ENCODE measurements around the gene SPATA31C1.
"Not testable (repeated sequence)": the region's sequence is repeated elsewhere in the genome, so short reads cannot be mapped to it uniquely, and the experiment has no call there.

The SPATA31C1 gene

DNA sequence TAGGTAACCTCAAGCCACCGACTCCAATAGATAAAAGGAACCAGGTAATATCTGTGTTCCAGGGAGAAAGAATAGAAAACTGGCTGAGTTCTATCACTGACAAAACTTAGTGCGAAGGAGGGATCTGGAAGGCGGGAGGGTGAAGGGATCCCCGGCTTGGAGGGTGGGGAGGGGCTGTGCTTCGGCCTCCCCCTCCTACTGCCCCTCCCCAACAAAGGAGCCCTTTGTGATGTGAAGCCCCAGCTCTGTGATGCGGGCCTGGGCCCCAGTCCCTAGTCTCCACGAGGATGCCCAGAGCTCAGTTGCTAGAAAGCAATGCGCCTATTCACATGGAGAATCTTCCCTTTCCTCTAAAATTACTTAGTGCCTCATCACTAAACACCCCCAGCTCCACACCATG is at the start of gene SPATA31C1:
SPATA31C1 (plus strand) TSS at position 301 of the 400 bp plus-strand sequence.
- not testable (repeated sequence) for DNase-seq

DNA sequence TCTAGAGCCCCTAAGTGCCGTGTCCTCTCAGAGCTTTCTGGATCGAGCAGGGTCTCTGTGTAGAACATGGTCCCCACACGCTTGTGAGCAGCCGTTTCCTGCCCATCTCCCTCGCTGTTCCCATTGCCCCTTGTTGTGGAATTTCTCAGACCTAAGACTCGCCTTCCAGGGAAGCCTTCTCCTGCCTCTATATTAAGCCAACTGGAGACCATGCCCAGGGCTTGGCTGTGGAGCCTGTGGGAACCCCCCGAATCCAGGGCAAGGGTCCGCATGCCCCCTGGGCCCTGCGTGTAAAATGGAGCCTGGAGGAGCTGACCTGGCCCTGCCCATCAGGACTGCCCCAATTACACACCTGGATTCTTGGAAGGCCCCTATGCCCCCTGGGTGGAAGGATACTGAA is 49.6 kb upstream of the SPATA31C1 start:
- DNase-seq, result no peak

DNA sequence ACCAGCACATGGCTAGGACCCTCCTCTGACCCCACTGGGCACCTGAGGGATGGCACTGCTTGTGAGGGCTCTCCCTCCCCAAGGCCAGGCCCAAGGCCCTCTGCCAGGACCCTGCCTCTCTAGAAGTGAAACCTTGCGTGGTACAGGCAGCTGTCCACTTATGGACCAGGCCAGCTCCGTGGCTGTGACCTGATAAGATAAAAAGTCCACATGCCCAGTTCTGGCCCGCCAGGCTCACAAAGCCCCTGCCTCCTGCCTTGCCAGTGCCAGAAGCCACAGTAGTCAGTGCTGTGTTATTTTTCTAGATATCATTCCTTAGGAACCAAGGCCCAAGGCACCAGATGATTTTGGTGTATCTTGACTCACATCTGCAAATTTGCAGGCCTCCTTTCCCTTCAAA is 49.1 kb upstream of the SPATA31C1 start:
- no peak for DNase-seq

DNA sequence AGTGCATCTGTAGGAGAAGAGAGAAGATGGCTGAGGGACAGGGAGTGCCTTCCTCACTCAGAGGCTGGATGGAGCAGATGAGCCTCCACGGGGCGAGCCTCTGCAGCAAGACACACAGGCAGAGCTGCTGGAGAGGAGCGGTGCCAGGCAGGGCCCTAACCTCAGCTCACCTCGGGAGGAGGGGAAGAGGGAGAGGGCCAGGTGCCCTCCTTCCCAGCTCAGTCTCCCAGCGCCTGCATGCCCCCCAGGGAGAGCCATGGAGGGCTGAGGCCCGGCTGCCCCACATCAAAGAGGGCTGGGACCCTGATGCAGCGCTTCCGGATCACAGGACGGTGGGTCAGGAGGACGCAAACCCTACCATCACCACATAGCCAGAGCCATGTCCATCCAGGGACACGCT is 48.7 kb upstream of the SPATA31C1 start:
- no peak for DNase-seq

DNA sequence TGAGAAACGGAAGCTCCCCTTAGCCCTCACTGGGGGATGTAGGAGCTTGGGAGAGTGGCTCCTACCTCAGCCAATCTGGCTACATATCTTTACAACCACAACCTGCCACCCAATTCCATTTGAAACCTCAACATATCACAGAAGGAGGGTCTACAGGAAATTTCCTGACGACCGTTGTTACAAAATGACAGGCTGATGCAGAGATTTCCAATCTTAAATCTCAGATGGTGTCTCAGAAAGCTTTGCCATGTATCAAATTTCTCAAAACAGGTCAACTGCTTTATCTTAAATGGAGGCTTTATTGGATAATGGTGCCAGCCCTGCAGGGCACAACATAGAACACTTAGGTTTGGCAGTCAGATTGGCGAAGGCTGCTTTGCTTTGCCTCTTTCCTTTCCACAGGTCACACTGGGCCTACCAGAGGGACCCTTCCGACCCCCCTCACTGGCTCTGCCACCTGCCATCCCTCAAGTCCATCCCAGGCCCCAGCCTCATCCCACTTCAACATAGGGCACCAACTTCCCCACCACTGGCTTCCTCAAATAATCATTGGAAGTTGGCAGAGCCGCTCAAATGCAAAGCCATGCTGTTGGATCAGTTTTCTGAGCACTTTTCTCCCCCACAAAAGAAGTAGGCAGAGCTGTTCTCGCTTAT is 46.2 kb upstream of the SPATA31C1 start:
- DNase-seq, result no peak

DNA sequence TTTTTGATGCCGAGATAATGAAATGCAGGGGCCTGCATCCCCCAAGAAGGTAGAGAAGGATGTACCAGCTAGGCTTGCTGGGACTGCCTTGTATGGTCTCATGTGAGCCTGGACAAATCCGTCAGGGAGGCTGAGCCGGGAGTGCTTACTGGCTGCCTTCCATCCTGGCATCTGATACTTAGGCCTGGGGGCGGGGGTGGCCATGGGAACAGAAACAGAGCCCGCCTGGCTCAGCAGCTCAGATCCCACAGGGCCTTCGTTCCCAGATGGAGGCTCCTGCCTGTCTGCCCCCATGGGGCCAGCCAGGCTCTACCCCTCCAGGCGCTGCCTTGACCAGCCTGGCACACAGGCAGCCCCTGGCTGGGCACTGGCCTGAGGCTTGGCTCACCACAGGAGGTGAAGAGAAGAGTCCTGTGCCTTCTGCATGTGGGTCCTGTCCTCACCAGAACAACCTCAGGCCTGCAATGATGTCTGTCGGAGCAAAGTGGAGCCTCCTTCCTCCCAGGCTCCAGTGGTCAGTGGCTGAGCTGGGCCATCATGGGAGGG is 45.6 kb upstream of the SPATA31C1 start:
- no peak for DNase-seq

DNA sequence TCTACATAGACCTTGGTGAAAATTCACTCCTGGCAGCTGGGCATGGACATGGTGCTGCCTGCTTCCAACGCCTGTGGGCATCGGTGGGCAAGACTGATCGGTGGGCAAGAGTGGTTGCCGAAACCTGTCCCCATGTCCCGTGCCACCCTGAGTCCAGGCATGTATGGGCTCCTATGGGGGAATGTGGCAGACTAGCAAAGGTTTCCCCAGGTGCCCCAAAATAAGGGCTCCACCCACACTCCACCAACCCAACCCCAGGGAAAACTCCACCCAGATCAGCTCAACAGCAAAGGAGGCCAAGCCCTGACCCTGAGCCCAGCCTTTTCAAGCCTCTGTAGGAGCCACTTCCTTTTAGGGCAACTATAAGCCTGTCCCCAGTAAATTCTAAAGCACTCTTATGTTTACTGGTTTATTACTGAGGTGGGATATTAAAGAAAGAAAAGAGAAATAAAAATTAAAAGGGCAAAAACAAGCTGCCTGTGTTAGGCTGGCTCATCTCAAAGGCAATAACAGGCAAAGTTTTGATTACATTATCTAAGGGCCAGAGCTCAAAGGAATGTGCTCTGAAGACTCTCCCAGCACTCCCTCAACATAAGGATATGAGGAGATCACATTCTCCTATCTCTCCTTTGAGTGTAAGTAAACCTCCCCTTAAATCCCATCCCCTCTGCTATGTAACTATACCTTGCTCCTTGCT is 44.0 kb upstream of the SPATA31C1 start:
- DNase-seq, result no peak

DNA sequence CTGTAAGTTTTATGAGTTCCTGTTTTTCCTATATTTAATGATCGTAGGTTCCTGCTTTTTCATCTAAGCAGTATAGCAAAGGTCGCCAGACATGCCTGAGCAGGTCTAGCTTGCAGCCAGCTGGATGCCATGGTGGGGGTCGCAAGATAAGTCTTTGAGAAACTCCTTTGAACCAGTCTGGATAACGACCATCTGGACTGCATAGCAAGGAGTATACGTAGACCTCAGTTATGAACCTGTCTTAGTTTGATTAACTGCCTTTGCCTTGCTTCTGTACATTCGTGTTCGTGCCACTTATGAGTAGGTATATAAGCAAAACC is 43.5 kb upstream of the SPATA31C1 start:
- DNase-seq, result no peak

DNA sequence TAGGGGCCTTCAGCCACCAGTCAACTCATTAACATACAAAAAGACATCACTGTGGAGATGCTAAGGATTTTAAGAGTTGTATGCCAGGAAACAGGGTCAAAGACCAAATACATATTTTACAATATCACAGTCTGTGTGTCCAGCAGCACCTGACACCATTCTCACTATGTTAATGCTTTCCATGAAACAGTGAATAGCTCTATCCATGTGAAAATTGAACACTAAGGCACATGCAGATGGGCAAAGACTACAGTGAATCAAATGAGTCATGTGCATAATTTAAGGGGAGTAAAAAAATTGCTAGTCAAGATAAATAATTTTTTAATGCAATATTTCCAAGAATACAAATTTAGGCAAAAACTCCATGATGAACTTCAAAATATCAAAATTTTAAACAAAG is 42.7 kb upstream of the SPATA31C1 start:
- no peak for DNase-seq

DNA sequence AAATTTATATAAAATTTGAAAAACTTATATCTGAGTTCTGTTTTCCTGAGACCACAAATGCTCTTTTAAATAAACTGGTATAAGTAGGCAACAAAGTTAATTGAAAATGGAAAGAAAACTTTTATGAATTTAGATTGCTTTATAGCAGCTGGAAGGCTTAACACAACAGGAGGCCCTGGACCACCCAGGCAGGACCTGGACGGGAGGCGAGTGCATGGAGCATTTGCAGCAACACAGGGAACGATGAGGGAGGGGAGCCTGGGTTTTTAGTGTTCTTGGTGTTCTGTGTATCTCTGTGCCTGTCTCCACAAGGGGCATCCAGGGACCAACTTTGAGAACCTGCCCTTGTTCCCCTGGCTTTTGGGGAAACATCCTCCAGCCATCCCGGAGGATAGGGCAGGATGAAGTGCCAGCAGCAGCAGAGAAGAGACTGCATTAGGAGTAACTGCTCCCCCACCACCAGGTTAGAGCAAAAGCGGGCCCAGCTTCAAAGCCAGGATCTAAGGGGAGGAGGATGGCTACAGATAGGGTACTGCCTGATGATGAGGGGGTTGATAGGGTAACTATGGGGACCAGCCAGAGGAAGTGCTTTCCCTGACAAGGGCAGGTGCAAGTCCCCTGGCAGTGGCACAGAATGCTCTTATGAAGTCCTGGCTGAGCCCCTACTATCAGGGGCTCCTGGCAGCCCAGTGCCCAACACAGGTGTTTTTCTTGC is 41.8 kb upstream of the SPATA31C1 start:
- no peak for DNase-seq

DNA sequence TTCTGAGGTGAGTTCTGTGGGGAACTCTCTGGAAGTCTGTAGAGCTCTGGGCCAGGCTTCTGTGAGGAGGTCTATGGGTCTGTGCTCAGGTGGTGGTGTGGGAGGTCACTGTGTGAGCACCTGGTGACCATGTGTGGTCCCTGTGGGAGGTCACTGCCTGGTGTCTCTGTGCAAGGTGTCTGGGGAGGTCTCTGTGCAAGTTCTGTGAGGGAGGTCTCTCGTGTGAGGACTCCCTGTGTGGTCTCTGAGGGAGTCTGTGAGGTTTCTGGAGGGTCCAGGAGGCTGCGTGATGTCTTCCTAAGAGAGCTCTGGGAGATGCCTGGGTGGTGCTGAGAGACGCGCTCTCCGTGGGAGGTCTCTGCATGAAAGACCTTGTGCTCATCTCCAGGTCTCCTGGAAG is 41.1 kb upstream of the SPATA31C1 start:
- no peak for DNase-seq

DNA sequence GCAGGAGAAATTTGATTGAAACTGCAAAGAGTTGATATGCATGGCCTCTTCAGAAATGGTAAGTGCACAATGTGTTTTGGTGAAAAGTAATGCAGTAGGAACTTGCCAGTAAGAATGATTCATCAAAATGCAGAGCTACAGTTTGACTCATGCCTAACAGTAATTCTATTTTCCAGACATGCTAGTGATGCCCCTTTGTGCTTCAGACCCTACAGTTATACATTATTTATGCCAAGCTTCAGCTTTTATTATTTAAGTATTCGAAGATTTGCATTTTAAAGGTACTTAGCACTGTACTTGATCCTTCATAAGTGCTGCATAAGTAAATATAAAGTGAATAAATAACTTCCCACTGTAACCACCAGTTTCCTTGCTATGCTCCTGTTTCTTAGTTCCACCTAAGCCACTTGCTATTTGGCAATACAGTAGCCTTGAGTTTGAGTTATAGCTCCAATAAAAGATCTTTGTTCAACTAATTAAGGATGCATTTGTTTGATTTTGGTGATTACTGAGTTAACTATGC is 38.7 kb upstream of the SPATA31C1 start:
- no peak for DNase-seq

DNA sequence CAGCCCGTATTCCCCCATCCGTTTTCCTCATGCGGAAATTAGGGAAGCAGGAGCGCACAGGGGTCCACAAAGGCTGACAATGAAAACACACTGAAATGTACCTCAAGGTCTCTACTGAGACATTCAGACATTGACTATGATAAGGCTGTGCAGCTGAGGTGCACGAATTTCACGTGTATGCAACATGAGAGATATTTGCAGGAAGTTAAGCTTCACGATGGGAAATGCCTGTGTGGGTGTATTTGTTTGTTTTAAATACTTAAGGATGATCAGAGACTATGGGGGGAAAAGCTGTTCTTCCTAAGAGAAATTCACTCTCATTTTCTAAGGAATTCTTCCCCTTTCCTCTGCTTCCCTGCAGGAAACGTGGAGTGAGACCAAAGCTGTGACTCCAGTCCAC is 37.6 kb upstream of the SPATA31C1 start:
- no peak for DNase-seq

DNA sequence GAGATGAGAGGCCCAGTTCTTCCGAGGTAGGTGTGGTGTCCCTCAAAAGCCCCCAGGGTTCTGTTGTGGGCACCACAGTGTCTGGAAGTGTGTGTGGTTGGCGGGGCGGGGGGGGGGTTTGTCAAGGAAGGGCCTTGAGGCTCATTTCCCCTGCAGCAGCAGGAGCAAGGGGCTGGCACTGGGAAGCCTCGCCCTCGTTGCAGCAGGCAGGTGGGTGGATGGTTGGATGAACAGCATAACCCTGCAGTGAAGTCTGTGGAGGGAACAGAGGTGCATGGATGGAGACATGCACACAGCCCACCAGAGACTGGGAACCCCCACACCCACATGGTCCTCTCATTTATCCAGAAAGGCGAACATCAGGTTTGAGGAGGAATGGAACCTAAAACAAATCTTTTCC is 37.1 kb upstream of the SPATA31C1 start:
- no peak for DNase-seq

DNA sequence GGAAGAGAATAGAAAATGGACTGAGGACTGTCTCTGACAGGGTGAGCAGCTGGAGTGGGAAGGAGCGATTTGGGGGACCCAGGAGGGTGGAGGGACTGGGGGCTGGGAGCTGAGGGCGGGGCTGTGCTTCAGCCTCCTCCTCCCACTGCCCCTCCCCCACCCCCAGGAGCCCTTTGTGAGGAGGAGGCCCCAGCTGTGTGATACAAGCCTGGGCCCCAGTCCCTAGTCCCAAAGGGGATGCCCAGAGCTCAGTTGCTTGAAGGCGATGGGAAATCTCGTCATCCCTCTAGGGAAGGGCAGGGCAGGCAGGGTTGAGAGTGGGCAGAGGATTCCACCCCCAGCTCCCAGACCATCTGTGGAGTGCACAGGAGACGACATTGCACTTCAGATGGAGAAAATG is 35.1 kb upstream of the SPATA31C1 start, which contains the start of gene SPATA31E1:
SPATA31E1 (plus strand) TSS at position 251 of the 400 bp plus-strand sequence; CDS start at position 266, 15 bp downstream.
- no peak for DNase-seq

DNA sequence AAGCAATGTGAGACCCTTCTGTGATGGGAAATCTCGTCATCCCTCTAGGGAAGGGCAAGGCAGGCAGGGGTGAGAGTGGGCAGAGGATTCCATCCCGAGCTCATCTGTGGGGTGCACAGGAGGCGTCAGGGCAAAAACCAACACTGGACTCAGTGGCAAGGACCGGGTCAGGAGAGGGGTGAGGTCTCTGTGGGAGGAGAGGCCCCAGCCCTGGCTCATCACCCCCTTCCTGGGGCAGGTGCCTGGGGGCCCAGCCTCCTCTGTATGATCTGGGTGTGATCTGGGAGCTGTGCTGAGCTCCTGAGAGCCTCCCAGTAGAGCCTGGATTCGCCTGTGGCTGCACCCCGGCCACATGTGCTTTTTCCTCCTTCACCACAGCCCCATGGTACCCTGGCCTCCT is 34.5 kb upstream of the SPATA31C1 start:
- no peak for DNase-seq

DNA sequence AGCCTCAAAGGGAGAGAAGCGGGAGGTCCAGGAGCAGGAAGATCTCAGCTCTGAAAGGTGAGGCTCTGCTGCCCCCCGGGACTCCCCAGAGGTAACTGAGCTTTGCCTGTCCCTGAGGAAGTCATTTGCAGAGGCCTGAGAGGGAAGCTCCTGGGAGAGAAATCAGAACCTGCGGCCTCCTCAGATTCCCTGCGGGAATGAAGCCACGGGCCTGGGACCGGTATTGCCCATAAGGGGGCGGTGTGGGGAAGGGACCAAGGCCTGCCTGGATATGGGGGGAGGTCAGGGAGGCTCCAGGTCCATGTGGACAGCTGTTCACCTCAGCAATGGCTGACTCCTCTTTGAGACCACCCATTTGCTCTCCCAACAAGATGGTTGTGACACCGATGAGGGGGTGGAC is 33.8 kb upstream of the SPATA31C1 start:
- no peak for DNase-seq

DNA sequence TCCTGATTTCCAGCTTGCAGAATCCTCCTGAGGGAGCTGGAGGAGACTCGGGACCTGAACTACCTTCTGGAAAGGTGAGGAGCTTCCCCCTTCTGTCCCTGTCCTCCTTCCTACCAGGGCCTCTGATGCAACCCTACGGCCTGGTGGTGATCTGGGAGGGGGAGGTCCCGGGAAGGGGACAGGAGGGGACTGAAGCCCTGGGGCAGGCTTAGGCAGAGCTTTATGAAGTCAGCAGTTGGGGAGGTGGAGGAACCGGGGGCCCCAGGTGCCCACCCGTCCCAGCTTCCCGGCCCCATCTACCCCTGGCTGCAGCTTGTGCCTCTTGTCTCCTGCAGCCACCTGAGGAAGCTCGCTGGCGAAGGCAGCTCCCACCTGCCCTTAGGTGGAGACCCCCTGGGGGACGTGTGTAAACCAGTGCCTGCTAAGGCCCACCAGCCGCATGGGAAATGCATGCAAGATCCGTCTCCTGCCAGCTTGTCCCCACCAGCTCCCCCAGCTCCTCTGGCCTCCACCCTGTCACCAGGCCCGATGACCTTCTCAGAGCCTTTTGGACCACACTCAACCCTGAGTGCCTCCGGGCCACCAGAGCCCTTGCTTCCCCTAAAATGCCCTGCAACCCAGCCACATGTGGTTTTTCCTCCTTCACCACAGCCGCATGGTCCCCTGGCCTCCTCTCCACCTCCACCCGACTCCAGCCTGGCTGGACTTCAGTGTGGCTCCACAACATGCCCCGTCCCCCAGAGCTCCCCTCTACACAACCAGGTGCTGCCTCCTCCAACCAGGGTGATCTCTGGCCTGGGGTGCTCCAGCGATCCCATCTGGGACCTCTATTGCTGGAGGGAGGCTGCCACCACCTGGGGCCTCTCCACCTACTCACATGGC is 32.9 kb upstream of the SPATA31C1 start:
- no peak for DNase-seq

DNA sequence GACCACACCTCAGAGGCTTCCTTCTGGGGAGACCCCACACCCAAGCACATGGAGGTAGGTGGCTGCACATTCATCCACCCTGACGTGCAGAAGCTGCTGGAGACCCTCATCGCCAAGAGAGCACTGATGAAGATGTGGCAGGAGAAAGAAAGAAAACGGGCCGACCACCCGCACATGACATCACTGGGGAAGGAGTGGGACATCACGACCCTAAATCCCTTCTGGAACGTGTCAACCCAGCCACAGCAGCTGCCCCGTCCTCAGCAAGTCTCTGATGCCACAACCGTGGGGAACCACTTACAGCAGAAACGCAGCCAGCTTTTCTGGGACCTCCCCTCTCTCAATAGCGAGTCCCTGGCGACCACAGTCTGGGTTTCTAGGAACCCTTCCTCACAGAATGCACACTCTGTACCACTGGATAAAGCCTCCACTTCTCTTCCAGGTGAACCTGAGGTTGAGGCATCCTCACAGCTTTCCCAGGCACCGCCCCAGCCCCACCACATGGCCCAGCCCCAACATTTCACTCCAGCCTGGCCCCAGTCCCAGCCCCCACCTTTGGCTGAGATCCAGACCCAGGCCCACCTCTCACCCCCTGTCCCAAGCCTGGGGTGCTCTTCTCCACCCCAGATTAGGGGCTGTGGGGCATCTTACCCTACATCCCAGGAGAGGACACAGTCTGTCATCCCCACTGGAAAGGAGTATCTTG is 32.1 kb upstream of the SPATA31C1 start:
- DNase-seq, result no peak

DNA sequence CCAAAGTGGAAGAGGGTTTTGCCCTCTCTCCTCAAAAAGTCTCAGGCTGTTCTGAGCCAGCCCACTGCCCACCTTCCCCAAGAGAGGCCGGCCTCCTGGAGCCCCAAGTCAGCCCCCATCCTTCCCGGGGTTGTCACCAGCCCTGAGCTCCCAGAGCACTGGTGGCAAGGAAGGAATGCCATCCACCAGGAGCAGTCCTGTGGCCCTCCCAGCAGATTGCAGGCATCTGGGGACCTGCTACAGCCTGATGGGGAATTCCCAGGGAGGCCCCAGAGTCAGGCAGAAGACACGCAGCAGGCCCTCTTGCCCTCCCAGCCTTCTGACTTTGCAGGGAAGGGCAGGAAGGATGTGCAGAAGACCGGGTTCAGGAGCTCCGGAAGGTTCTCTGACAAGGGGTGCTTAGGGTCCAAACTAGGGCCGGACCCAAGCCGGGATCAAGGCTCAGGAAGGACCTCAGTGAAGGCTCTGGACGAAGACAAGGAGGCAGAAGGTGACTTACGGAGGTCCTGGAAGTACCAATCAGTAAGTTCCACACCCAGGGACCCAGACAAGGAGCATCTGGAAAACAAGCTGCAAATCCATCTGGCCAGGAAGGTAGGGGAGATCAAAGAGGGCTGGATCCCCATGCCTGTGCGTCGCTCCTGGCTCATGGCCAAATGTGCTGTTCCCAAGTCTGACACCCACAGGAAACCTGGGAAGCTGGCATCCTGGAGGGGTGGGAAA is 31.4 kb upstream of the SPATA31C1 start:
- no peak for DNase-seq

DNA sequence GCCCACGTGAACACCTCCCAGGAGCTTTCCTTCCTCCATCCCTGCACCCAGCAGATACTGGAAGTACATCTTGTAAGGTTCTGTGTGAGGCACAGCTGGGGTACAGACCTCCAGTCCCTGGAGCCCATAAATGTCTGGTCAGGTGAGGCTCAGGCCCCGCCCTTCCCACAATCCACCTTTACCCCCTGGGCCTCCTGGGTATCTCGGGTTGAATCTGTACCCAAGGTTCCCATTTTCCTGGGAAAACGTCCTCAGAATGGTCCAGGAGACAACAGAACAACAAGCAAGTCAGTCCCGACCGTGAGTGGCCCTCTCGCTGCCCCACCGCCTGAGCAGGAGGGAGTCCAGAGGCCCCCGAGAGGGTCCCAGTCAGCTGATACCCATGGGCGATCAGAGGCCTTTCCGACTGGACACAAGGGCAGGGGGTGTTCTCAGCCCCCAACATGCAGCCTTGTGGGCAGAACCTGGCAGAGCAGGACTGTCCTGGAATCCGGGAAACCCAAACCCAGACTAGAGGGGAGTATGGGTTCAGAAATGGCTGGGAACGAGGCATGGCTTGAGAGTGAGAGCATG is 30.7 kb upstream of the SPATA31C1 start:
- DNase-seq, result no peak
